GM23338 (cell line): ENCODE data around the gene SMAP2.

ENCODE experiments used
- CREB1 ChIP-seq: fragments of 250-450 bp; sonication (Bioruptor Pico); IDR thresholded peaks from 2 replicates; pipeline ENCODE4 v1.5.0; 2020; ENCODE audit warnings: low read depth, mild to moderate bottlenecking, moderate library complexity
- EZH2 ChIP-seq: fragments of 200-600 bp; sonication (generic); IDR thresholded peaks from one replicate; pipeline ENCODE4 v1.8.0; 2017; ENCODE audit warnings: antibody characterized with exemption, mild to moderate bottlenecking, low read depth; ENCODE audit not compliant: unreplicated experiment
- EZH2phosphoT487 ChIP-seq: fragments of 200-600 bp; sonication (generic); IDR thresholded peaks from one replicate; pipeline ENCODE4 v1.8.1; 2018; ENCODE audit warnings: antibody characterized with exemption; ENCODE audit not compliant: unreplicated experiment
- JUNB ChIP-seq: IDR thresholded peaks from one replicate; pipeline ENCODE4 v1.6.1; 2016; ENCODE audit warnings: antibody characterized with exemption; ENCODE audit not compliant: unreplicated experiment
- NANOG ChIP-seq: IDR thresholded peaks from 2 replicates; pipeline ENCODE4 v1.6.1; 2016; ENCODE audit warnings: antibody characterized with exemption, borderline replicate concordance
- POLR2AphosphoS5 ChIP-seq: IDR thresholded peaks from 2 replicates; pipeline ENCODE4 v1.6.1; 2016; ENCODE audit warnings: antibody characterized with exemption, low read depth
- STAT1 ChIP-seq: IDR thresholded peaks from one replicate; pipeline ENCODE4 v1.6.1; 2016; ENCODE audit warnings: antibody characterized with exemption; ENCODE audit not compliant: unreplicated experiment
- ZNF114 ChIP-seq: fragments of 250-450 bp; sonication (Bioruptor Pico); IDR thresholded peaks from 2 replicates; pipeline ENCODE4 v1.5.0; 2020; ENCODE audit warnings: mild to moderate bottlenecking, moderate library complexity
- ZNF331 ChIP-seq: fragments of 250-450 bp; sonication (Bioruptor Pico); IDR thresholded peaks from 2 replicates; pipeline ENCODE4 v1.5.0; 2020; ENCODE audit warnings: low read depth, mild to moderate bottlenecking, moderate library complexity
- TF ChIP-seq, protein P1 (sequence below), 2 experiments: fragments of 200-600 bp in 1 of 2; sonication (generic) in 1 of 2; conservative IDR thresholded peaks; 2 replicates each; pipeline versions ENCODE4 v1.5.1 to v1.6.1; 2016 to 2017; ENCODE audit warnings: antibody characterized with exemption in 2 of 2, low read depth in 2 of 2, mild to moderate bottlenecking in 2 of 2, moderate library complexity in 1 of 2
- TF ChIP-seq, protein P2 (sequence below): IDR thresholded peaks from one replicate; pipeline ENCODE4 v1.6.1; 2018; ENCODE audit warnings: antibody characterized with exemption; ENCODE audit not compliant: unreplicated experiment
- TF ChIP-seq, protein P3 (sequence below): IDR thresholded peaks from 2 replicates; pipeline ENCODE4 v1.6.1; 2016; ENCODE audit warnings: antibody characterized with exemption
- TF ChIP-seq, protein P4 (sequence below): fragments of 250-450 bp; sonication (Bioruptor Pico); IDR thresholded peaks from 2 replicates; pipeline ENCODE4 v1.5.0; 2020; ENCODE audit warnings: mild to moderate bottlenecking, moderate library complexity

DNA sequence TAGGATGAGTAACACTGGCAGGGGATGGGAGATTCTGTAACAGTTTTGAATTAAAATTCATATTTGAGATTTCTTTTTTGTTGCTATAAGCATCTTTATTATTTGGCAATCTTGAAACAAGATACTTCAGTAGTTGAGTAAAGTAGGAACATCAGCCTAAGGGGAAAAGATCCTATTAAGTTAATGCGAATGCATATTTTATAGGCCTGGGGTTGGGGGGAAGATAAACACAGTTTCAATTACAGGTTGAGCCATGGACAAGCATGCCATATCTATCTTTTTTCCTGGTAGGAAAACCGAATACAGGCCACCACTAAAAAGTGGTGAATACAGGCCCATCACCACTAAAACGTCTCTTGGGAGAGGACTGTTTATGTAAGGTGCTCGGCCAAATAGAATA lies 32.3 kb downstream of the SMAP2 start:
- TF ChIP-seq, protein P1, sequence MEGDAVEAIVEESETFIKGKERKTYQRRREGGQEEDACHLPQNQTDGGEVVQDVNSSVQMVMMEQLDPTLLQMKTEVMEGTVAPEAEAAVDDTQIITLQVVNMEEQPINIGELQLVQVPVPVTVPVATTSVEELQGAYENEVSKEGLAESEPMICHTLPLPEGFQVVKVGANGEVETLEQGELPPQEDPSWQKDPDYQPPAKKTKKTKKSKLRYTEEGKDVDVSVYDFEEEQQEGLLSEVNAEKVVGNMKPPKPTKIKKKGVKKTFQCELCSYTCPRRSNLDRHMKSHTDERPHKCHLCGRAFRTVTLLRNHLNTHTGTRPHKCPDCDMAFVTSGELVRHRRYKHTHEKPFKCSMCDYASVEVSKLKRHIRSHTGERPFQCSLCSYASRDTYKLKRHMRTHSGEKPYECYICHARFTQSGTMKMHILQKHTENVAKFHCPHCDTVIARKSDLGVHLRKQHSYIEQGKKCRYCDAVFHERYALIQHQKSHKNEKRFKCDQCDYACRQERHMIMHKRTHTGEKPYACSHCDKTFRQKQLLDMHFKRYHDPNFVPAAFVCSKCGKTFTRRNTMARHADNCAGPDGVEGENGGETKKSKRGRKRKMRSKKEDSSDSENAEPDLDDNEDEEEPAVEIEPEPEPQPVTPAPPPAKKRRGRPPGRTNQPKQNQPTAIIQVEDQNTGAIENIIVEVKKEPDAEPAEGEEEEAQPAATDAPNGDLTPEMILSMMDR (conservative IDR thresholded peaks at IDR 0.05; ENCODE audit: low read depth in 2 of 2), result no peak
- TF ChIP-seq, protein P2, sequence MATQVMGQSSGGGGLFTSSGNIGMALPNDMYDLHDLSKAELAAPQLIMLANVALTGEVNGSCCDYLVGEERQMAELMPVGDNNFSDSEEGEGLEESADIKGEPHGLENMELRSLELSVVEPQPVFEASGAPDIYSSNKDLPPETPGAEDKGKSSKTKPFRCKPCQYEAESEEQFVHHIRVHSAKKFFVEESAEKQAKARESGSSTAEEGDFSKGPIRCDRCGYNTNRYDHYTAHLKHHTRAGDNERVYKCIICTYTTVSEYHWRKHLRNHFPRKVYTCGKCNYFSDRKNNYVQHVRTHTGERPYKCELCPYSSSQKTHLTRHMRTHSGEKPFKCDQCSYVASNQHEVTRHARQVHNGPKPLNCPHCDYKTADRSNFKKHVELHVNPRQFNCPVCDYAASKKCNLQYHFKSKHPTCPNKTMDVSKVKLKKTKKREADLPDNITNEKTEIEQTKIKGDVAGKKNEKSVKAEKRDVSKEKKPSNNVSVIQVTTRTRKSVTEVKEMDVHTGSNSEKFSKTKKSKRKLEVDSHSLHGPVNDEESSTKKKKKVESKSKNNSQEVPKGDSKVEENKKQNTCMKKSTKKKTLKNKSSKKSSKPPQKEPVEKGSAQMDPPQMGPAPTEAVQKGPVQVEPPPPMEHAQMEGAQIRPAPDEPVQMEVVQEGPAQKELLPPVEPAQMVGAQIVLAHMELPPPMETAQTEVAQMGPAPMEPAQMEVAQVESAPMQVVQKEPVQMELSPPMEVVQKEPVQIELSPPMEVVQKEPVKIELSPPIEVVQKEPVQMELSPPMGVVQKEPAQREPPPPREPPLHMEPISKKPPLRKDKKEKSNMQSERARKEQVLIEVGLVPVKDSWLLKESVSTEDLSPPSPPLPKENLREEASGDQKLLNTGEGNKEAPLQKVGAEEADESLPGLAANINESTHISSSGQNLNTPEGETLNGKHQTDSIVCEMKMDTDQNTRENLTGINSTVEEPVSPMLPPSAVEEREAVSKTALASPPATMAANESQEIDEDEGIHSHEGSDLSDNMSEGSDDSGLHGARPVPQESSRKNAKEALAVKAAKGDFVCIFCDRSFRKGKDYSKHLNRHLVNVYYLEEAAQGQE, result no peak
- no peak for TF ChIP-seq EZH2
- no peak for TF ChIP-seq POLR2AphosphoS5
- TF ChIP-seq ZNF114 (CRISPR knock-in tag), result no peak
- TF ChIP-seq EZH2phosphoT487, result no peak
- no peak for TF ChIP-seq ZNF331 (CRISPR knock-in tag)
- no peak for TF ChIP-seq STAT1
- no peak for TF ChIP-seq NANOG
- TF ChIP-seq, protein P3, sequence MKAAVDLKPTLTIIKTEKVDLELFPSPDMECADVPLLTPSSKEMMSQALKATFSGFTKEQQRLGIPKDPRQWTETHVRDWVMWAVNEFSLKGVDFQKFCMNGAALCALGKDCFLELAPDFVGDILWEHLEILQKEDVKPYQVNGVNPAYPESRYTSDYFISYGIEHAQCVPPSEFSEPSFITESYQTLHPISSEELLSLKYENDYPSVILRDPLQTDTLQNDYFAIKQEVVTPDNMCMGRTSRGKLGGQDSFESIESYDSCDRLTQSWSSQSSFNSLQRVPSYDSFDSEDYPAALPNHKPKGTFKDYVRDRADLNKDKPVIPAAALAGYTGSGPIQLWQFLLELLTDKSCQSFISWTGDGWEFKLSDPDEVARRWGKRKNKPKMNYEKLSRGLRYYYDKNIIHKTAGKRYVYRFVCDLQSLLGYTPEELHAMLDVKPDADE, result no peak
- TF ChIP-seq, protein P4, sequence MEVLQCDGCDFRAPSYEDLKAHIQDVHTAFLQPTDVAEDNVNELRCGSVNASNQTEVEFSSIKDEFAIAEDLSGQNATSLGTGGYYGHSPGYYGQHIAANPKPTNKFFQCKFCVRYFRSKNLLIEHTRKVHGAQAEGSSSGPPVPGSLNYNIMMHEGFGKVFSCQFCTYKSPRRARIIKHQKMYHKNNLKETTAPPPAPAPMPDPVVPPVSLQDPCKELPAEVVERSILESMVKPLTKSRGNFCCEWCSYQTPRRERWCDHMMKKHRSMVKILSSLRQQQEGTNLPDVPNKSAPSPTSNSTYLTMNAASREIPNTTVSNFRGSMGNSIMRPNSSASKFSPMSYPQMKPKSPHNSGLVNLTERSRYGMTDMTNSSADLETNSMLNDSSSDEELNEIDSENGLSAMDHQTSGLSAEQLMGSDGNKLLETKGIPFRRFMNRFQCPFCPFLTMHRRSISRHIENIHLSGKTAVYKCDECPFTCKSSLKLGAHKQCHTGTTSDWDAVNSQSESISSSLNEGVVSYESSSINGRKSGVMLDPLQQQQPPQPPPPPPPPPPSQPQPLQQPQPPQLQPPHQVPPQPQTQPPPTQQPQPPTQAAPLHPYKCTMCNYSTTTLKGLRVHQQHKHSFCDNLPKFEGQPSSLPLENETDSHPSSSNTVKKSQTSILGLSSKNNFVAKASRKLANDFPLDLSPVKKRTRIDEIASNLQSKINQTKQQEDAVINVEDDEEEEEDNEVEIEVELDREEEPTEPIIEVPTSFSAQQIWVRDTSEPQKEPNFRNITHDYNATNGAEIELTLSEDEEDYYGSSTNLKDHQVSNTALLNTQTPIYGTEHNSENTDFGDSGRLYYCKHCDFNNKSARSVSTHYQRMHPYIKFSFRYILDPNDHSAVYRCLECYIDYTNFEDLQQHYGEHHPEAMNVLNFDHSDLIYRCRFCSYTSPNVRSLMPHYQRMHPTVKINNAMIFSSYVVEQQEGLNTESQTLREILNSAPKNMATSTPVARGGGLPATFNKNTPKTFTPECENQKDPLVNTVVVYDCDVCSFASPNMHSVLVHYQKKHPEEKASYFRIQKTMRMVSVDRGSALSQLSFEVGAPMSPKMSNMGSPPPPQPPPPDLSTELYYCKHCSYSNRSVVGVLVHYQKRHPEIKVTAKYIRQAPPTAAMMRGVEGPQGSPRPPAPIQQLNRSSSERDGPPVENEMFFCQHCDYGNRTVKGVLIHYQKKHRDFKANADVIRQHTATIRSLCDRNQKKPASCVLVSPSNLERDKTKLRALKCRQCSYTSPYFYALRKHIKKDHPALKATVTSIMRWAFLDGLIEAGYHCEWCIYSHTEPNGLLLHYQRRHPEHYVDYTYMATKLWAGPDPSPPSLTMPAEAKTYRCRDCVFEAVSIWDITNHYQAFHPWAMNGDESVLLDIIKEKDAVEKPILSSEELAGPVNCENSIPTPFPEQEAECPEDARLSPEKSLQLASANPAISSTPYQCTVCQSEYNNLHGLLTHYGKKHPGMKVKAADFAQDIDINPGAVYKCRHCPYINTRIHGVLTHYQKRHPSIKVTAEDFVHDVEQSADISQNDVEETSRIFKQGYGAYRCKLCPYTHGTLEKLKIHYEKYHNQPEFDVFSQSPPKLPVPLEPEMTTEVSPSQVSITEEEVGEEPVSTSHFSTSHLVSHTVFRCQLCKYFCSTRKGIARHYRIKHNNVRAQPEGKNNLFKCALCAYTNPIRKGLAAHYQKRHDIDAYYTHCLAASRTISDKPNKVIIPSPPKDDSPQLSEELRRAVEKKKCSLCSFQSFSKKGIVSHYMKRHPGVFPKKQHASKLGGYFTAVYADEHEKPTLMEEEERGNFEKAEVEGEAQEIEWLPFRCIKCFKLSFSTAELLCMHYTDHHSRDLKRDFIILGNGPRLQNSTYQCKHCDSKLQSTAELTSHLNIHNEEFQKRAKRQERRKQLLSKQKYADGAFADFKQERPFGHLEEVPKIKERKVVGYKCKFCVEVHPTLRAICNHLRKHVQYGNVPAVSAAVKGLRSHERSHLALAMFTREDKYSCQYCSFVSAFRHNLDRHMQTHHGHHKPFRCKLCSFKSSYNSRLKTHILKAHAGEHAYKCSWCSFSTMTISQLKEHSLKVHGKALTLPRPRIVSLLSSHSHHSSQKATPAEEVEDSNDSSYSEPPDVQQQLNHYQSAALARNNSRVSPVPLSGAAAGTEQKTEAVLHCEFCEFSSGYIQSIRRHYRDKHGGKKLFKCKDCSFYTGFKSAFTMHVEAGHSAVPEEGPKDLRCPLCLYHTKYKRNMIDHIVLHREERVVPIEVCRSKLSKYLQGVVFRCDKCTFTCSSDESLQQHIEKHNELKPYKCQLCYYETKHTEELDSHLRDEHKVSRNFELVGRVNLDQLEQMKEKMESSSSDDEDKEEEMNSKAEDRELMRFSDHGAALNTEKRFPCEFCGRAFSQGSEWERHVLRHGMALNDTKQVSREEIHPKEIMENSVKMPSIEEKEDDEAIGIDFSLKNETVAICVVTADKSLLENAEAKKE (CRISPR knock-in tag), result no peak
- TF ChIP-seq JUNB, result no peak
- TF ChIP-seq CREB1 (CRISPR knock-in tag), result no peak
